Hematopoietic multipotent progenitor cell treated with erythropoietin and hydrocortisone succinate and interleukin-3 and kit ligand, for 4 days (in vitro differentiated cells): ENCODE results near the gene CHI3L2.

ENCODE experiments used
- DNase-seq: peaks from one replicate; pipeline ENCODE4 v3.0.0-alpha.2; 2015

The CHI3L2 gene

DNA sequence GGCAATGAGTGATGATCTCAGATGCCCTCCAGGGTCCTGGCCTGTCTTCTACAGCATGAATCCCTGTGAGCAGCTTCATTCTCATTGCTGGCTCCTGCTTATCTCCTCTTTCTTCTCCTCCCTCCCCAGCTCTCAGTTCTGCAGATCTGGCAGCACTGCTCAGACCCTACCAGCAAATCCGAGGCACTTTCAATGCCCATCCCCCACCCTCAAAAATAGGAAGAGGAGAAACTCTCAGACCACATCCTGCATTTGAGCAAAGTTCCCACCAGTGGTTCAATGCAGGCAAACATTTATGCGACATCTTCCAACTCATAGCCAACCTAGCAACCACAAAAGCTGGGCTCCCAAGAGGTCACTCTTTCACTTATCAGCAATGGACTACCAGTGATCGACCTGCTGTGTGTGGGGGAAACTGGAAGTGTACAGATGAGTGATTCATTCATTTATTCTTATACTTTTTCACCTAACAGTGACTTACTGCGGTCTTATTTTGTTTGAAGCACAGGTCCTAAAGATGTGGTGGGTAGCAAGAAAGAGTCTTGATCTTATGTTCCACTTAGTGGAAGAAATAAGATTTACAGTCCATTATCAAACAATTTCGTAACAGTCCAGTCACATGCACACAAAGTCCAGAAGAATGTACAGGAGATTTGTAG is 5.8 kb upstream of the CHI3L2 start:
- DNase-seq = peak; percentile 92

GRCh38 chr1:111222308-111223125 is 5.0 kb upstream of the CHI3L2 start:
- DNase-seq = peak; percentile 84

DNA sequence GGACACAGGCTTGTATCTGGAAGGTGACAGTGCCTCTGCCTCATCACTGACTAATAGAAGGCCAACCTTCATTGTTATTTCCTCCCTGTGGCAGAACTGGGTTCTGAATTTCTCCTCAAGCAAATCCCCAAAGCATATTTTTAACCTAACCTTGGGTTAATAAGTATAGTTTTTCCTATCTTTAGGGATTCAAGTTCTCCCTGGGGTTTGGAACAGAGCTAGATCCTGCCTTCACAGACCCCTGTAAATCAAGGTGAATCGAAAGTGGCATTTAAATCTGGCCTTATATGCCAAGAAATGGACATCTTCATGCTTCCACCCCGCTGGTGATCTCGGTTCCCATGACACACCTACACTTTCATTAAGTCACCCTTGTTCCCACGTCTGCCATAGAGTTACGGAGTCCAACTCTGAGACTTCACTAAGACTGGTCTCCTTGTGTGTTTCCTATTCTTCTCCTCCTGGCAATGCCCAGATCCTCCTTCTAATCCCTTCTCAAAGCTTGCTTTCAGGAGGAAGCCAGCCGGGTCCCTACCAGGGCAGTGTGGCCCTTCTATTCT is 4.3 kb upstream of the CHI3L2 start:
- DNase-seq = no peak

DNA sequence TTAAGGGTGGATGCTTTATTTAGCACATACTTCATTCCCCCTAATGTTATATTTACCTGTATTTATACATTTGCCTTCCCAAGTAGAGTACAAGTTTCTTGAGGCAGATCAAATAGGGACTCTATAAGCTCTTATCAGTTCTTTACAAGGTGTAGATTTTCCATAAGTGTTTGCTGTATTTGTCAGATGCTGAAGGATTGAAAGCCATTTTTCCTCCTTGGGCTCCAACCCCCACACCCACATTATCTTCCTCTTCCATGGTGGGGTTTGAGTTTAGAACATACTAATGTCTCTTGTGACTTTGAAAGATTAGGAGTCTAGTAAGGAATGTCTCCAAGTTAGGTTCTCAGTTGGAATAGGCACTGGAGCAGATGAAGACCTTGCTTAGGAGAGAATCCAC is 2.4 kb upstream of the CHI3L2 start:
- no peak for DNase-seq

- no peak for DNase-seq
These were observed 1.7 kb upstream of the CHI3L2 start for GRCh38 chr1:111225717-111226400.

- DNase-seq = no peak
These were observed 586 bp downstream of the CHI3L2 start for GRCh38 chr1:111227851-111228747.

GRCh38 chr1:111228748-111229126 is 1.2 kb downstream of the CHI3L2 start:
- DNase-seq = no peak

DNA sequence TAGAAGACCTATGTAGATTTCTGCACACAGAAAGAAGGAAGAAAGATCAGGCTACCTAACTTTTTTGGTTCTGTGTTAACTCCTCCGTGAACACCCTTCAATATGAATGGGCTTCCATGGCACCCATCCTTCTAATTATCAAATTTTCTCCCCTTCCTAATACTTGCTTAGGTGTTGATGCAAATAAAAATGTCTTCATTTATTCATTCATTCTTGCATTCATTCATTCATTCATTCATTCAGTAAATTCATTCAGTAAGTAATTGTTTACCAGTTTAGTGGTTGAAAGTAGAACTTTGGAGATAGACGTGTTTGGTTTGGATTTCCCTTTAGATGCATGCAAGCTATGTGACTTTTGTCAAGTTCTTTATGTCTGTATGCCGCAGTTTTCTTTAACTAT is 4.6 kb downstream of the CHI3L2 start:
- no peak for DNase-seq

DNA sequence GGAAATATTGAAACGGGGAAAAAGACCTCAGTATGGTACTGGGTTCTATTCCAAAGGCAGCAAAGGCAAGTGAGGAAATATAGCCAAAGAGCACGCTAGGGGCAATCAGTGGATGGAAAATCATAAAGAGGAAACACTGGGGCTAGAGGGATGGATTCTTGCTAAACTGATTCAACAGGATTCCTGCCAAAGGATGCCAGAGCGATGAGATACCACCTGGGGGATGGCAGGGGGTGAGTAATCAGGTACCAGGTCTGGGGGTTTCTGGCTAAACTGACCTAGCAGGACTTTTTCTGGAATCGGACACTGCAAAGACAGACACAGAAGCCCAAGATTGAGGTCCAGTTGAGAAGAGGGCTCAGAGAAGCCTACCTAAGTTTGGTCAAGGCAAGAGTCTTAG is 6.7 kb downstream of the CHI3L2 start:
- DNase-seq = no peak

DNA sequence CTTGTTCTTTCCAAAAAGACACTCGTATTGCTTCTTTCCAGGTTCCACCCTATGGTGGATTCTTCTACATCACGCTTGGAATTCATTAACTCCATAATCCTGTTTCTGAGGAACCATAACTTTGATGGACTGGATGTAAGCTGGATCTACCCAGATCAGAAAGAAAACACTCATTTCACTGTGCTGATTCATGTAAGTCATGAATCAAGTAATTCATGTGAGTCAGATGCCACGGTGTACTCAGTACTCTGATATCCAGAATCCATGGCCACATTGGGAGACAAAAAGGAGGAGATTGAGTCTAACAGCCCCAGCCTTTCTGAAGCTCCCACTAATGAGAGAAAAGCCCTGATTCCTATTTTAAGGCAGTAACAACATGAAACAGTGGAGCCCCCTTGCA is 7.4 kb downstream of the CHI3L2 start:
- no peak for DNase-seq

DNA sequence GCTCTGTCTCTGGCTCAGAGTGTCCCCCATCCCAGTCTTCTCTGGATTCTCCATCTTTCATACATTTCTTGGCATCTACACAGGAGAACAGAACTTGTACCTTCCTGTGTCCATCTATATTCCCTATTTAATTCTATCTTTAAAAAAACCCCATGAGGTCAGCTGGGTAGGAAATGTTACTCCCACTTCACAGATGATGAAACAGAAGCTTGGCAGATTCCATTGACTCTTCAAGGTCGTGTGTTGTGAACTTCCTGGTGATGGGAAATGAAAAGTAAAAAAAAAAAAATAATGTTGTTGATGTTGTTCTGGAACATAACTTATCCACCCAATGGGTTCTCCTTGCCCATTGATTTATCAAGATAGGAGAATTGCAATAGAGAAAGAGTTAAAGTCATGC is 8.9 kb downstream of the CHI3L2 start:
- no peak for DNase-seq

GRCh38 chr1:111236806-111237205 is 9.3 kb downstream of the CHI3L2 start:
- DNase-seq = no peak

- no peak for DNase-seq
These were observed 10.7 kb downstream of the CHI3L2 start for GRCh38 chr1:111238056-111238795.

DNA sequence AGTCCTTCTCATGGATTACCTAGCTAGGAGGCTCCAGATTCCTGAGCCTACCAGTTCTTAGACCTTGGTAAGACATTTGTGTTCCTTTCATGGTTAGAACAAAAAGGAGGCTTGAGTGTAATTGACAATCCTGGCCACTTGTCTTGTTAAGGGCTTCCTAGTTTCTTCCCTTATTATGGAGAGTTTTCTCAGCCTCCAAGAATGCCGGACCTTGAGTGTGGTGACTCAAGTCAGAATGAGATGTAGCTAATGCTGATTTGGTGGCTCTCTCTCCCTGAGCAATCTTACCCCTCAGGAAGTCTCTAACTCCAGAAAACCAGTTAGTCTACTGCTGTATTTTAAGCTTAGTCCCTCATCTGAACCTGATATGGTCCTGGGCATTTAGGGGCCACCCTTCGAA is 14.3 kb downstream of the CHI3L2 start:
- DNase-seq = no peak

DNA sequence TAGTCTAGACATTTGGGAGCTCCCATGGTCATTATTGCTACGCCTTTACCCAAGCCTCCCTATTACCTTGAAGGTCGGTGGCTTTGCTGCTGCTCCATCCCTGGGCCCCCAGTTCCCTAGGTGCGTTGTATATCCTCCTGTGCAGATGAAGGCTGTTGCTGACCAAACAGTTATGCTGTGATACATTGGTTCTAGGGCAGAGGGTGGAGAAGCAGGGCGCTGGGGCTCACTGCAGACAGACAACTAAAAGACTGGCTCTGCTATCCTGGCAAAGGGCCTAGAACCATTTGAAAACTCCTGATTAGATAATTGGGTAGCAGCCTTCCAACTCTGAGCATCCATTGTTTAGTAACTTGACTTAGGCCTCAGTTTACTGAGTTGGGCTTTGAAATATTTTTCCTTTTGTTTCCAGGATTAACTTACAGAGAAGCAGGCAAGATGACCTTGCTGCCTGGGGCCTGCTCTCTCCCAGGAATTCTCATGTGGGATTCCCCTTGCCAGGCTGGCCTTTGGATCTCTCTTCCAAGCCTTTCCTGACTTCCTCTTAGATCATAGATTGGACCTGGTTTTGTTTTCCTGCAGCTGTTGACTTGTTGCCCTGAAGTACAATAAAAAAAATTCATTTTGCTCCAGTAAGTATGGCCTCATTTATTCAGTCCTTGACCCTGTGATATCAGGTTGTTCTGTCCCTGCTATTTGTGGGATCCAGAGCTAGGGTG is 15.5 kb downstream of the CHI3L2 start:
- no peak for DNase-seq

GRCh38 chr1:111247125-111247838 is 19.8 kb downstream of the CHI3L2 start:
- no peak for DNase-seq

DNA sequence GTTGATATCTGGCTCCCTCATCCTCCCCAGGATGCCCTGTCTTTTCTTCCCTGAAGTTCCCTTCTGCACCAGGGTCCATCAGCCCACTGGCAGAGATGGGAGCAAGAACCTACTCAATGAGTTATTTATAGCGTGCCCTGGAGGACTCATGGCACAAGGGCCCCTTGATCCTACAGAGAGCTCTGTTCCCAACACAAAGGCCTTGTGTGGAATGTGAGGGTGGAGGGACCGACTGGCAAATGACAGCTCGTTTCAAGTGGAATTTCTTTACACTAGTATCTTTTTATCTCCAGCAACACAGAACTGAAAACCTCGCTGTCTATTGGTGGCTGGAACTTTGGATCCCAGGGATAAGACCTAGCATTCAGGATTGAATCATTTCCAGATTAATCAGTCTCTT is 22.4 kb downstream of the CHI3L2 start:
- DNase-seq = no peak

- DNase-seq = no peak
These were observed 24.1 kb downstream of the CHI3L2 start for GRCh38 chr1:111251570-111251969.

DNA sequence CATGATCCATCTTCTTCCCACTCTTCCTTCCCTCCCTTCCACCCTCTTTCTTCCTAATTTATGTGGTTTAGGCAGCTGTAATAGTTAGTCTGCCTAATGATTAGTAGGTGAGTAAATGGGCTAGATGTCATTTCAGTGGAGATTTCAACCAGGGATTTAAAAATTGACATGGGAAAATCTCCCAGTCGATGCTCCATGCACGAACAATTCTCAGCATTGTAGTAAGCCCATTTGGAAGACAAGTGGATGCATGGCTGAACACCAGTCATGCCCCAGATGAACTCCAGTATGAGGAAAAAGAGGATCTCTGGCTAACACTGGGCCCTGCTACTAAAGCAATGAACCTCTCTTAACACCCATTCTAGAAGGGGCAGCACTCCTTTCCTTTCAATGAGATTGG is 25.3 kb downstream of the CHI3L2 start:
- no peak for DNase-seq

DNA sequence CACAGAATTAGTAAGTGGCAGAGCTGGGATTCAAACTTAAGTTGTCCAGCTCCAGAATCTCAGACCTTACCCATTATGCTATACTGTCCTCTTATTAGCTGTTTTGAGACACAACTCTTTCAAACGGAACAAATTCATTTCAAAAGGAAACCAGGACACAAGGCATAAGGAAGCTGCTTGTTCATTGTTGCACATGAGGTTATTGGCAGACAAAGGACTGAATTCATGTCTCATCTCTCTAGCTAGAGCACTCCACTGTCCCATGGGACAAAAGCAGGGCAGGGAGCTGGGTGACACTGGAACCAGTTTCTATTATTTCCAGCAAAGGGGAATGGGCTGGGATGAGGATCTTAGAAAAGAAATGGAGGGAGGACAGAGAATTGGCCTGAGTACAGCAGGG is 26.4 kb downstream of the CHI3L2 start:
- DNase-seq = no peak
